22Rv1 (cell line): Measurements from ENCODE around the gene EXD3.
A peak's percentile ranks its signal among the peaks of the same experiment; 100 is the strongest.

Source experiments
- H3K27ac ChIP-seq: fragments of 450-650 bp; 2 replicates; pipeline ENCODE4 v1.5.1; 2017
- CTCF ChIP-seq: fragments of 450-650 bp; IDR thresholded peaks from 2 replicates; pipeline ENCODE4 v1.5.1; 2017; ENCODE audit warnings: mild to moderate bottlenecking
- ZFX ChIP-seq: fragments of 450-650 bp; IDR thresholded peaks from 2 replicates; pipeline ENCODE4 v1.6.1; 2017; ENCODE audit warnings: antibody characterized with exemption, borderline replicate concordance

The EXD3 gene

GRCh38 chr9:137267933-137268355 lies 155.0 kb downstream of the EXD3 start:
- TF ChIP-seq CTCF (no peak), ZFX (no peak)
- peak overlapping the region; percentile 98 for H3K27ac ChIP-seq

- H3K27ac ChIP-seq, result peak overlapping the region; percentile 98
- TF ChIP-seq ZFX (no peak), CTCF (no peak)
These were observed 156.1 kb downstream of the EXD3 start for GRCh38 chr9:137266585-137267453.

- peak overlapping the region; percentile 98 for H3K27ac ChIP-seq
- TF ChIP-seq CTCF (no peak), ZFX (no peak)
These were observed 156.8 kb downstream of the EXD3 start for GRCh38 chr9:137266162-137266527.

GRCh38 chr9:137265496-137266161 lies 157.3 kb downstream of the EXD3 start:
- TF ChIP-seq ZFX (no peak), CTCF (no peak)
- peak overlapping the region; percentile 98 for H3K27ac ChIP-seq

GRCh38 chr9:137264067-137264466 lies 158.9 kb downstream of the EXD3 start:
- TF ChIP-seq CTCF (no peak), ZFX (no peak)

GRCh38 chr9:137263506-137263905 lies 159.5 kb downstream of the EXD3 start:
- 0 out of 2 replicates have a peak overlapping the region, but pooled peaks have one; percentile 98 for H3K27ac ChIP-seq
- TF ChIP-seq ZFX (no peak), CTCF (no peak)

More at GRCh38 chr9:137264067-137264466, 158.9 kb downstream of the EXD3 start:
- peak overlapping the region; percentile 98; the same call in 1 of the 2 replicates for H3K27ac ChIP-seq

GRCh38 chr9:137262909-137263285 lies 160.1 kb downstream of the EXD3 start:
- TF ChIP-seq ZFX, result no peak
- TF ChIP-seq CTCF, result no peak
- H3K27ac ChIP-seq, result peak overlapping the region; percentile 45
